ENCODE data around the gene TMED4. TPM values are rescaled to one million over a fixed set of nuclear protein-coding genes. Genes with fewer than 3 reads are reported as not detected.
"Not testable (repeated sequence)": the region's sequence is repeated elsewhere in the genome, so short reads cannot be mapped to it uniquely, and the experiment has no call there.

The TMED4 gene
- total RNA-seq, 1 donor from 2014 or later, result 72.4 TPM

DNA sequence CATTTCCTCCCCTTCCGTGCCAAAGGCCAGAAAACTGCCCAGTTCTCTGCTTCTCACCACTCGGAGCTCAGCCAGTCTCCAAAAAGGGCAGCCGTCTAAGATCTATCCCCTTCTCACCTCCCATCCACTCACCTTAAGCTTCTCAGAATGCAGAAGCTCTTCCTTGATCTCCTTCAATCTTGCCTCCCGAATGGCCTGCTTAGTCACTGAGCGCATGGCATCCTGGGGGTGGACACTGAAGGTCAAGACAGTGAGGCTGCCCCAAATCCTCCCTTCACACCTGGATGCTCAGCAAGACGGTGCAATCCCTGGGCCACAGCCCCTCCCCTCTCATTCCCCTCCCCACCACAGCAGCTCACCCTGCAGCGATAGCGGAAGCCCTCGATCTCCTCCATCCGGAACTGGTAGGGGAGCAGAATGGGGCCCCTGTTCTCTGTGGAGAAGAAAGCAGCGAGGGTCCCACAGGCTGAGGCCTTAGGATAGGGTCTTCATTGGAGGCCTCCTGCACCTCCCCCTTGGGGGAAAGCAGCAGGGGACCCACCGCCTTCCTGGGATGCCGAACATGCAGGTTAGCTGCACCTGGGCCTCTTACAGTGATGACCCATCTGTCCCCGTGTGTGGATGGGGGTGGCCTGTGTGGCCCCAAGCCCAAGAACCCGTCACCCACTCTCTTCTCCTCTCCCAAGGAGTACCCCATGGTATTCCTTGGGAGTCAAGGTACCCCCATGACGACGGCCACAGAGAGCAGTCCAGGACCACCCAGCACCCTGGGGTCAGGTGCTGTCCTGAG lies 13.1 kb downstream of the TMED4 start:
- no peak for DNase-seq (ENCODE audit: low read depth, low spot score)

DNA sequence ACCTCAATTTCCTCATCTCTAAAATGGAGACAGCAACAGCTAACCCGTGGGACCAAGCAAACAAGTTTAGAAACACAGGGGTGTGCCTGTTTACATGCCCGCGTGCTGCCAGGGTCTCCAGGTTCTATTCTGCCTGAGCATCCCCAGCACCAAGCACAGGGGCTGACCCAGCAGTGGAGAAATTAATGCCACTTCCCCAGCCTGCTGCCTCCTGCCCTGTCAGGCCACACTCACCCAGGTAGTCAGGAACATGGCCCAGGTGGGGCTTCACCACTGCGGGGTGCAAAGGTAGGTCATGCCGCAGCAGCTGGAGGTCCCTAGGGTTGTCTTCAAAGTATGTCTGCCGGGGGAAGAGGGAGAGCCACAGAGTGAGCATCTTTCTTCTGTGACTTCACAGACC lies 14.1 kb downstream of the TMED4 start:
- DNase-seq (ENCODE audit: low read depth, low spot score), result no peak

DNA sequence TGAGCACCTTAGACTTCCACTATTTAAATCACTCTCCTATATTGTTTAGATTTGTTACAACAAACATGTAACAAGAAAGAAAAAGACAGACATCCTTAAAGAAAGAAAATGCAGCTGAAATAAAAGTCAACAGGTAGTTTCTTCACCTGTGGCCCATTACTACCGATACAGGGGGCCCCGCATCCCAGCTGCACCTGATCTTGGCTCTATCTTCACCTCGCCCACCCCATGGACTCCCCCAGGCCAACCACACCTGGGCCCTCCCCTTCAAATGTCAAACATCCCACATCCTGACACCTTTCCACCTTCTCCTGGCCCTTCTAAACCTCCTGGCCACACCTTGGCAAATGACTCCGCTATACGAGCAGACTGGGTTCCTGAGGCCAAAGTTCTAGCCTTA lies 15.4 kb downstream of the TMED4 start:
- DNase-seq (ENCODE audit: low read depth, low spot score), result no peak

DNA sequence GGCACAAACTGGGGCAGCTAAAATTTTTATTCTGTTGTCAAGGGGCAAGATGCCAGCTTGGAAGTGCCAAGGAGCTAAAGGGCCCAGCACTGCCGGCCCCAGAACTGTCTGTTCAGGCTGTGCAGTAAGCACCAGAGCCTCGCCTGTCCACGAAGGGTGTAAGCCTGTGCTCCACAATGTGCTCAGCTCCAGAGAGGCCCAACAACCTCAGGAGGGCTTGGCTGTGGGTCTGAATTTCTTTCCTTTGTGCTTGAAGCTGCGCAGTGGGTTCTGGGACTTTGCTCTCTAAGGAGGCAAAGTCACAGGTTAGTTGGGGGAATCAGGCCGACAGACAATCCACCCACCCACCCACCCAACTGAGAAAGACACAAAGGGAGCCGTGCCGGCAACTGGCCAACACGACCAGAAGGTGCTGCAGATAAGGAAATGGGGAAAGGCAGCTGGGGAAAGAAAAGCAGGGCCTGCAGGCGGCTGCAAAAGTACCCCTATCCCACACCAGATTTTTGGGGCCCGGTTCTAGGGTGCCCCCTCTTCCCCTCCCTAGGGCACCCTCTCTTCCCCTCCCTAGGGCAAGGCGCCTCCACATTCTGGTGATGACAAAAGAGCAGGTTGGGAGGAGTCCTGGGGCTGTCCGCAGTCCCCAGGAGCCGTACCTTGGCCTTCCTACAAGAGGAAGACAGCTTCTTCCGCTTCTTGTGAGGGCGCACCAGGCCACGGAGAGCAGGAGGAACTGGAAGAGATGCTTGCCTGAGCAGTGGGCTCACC lies 16.1 kb downstream of the TMED4 start:
- no peak for DNase-seq (ENCODE audit: low read depth, low spot score)

DNA sequence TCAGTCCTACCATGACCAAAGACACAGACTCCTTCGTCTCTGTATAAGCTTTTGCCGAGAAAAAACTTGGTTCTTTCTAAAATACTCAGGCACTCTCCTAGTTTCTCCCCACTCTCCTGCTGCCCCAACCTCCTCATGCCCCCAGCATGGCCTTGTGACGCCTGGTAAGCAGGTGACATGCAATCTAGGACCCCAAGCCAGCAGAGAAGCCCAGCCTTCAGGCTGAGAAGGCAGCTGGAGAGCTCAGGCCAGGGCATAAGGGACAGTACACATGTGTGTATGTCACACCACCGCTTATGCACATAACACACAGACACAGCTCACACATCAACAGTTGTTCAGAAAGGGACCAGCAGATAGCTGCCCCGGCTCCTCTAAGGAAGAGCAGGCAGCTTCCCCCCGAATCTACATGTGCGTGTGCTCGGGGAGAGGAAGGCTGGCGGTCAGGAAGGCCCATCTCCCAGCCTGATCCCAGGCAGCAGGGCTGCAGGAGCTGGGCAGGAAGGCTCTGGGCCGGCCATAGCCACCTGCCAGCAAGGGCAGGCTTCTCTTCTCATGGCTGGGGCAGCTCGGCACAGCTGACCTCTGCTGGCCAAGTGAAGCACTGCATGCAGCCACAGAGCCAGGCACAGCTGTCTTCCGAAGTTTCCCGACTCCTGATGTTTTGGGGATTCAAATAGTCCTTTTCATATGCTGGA lies 16.8 kb downstream of the TMED4 start:
- DNase-seq (ENCODE audit: low read depth, low spot score), result no peak

GRCh38 chr7:44564606-44565005 lies 17.4 kb downstream of the TMED4 start:
- DNase-seq (ENCODE audit: low read depth, low spot score), result no peak

DNA sequence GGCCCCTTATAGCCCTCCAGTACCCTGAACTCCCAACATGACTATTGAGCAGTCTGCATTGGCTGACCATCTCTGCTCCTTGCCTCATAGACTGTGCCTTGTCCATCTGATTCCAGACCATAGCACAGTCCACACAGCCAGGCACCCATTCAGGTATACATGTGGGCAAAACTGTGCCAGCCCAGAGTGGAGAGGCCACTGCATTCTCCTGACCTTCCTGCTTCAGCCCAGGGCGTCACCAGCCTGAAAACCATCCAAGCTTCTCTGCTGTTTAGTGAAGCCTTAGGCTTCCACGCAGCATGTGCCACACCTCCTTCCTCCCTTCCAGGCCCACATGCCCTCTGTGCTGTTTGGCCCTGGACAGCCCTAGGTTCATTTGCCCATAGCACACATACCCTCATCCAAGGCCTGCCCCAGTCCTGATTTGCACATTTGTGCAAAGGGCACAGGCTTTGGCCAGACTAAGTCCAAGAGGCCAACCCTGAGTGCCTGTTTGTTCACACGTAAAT lies 18.8 kb downstream of the TMED4 start:
- no peak for DNase-seq (ENCODE audit: low read depth, low spot score)

DNA sequence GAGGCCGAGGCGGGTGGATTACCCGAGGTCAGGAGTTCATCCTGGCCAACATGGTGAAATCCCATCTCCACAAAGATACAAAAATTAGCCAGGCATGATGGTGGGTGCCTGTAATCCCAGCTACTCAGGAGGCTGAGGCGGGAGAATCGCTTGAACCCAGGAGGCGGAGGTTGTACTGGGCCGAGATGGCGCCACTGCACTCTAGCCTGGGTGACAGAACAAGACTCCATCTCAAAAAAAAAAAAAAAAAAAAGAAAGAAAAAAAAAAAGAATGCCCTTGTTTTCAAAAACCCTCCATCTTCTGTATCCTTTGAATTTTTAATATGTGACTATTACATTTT lies 19.4 kb downstream of the TMED4 start:
- not testable (repeated sequence) for DNase-seq (ENCODE audit: low read depth, low spot score)

DNA sequence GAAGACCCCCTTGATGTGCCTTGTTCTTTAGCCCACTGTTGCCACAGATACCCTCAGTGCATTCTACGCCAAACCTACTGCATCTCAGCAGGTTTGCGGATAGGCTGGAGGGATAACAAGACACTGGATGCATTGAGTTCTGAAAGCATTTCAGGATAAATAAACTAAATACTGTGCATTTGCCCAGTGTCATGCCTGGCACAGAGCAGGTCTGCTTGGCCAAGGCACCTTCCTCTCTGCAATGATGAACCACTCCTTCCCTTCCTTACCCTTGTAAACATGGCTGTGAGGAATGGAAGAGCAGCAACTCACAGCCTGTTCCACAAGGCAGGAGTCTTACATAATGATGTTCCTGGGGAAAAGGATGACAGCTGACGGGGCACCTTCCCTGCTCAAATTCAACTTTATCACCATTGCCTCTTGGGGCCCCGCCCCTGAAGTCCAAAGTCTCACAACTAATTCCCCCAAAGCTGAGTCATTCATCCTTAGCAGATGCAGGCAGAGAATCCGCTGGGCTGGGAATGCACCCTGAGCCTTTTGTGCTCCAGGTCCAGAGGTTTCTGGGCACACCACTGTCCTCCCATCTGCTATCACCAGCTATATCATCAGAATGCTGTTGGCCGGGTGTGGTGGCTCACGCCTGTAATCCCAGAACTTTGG lies 19.9 kb downstream of the TMED4 start:
- no peak for DNase-seq (ENCODE audit: low read depth, low spot score)

GRCh38 chr7:44561481-44561880 lies 20.6 kb downstream of the TMED4 start:
- no peak for DNase-seq (ENCODE audit: low read depth, low spot score)

DNA sequence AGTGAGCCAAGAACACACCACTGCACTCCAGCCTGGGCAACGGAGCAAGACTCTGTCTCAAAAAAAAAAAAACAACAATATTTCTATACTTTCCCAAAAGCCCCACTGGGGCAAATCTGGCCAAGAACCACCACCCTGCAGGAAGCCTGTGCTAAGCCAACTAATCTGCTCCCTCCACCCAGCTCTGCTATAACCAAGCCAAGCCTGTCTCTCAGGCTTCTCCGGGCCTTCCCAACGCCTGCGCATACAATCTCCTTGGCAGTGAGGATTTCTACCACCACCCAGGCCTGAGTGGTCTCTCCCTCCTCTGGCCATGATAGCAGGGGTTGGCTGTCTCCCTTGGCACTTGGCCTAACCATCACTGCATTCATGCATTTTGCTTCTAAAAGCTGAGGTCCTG lies 22.5 kb downstream of the TMED4 start:
- no peak for DNase-seq (ENCODE audit: low read depth, low spot score)

- DNase-seq (ENCODE audit: low read depth, low spot score), result no peak
These were observed 24.5 kb downstream of the TMED4 start for GRCh38 chr7:44557485-44557884.

DNA sequence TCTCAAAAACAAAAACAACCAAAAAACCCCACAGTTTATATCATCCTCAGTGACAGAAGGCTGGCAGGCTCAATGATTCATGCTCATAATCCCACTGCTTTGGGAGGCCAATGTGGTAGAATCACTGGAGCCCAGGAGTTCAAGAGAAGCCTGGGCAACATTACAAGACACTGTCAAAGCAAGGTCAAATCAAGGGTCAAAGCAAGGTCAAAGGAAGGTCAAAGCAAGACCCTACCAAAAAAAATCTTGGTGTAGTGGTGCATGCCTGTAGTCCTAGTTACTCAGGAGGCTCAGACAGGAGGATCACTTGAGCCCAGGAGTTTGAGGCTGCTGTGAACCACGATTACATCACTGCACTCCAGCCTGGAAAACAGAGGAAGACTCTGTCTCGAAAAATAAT lies 26.7 kb downstream of the TMED4 start:
- DNase-seq (ENCODE audit: low read depth, low spot score), result no peak

DNA sequence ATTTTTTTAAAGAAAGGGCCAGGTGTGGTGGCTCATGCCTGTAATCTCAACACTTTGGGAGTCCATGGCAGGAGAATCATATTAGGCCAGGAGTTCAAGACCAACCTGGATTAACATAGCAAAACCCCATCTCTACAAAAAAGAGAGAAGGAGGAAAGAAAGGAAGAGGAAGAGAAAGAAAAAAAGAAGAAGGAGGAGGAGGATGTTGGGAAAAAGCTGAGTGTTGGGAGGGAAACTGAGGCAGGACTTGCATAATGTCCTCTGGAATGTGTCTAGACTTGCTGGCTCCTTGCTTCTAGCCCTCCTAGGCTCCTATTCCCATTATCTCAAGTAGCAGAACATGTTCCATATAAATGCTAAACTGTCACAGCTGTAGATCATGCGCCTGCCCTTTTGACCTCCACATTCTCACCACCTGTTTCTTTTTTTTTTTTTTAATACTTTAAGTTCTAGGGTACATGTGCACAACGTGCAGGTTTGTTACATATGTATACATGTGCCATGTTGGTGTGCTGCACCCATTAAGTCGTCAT lies 29.5 kb downstream of the TMED4 start:
- DNase-seq (ENCODE audit: low read depth, low spot score), result not testable (repeated sequence)

DNA sequence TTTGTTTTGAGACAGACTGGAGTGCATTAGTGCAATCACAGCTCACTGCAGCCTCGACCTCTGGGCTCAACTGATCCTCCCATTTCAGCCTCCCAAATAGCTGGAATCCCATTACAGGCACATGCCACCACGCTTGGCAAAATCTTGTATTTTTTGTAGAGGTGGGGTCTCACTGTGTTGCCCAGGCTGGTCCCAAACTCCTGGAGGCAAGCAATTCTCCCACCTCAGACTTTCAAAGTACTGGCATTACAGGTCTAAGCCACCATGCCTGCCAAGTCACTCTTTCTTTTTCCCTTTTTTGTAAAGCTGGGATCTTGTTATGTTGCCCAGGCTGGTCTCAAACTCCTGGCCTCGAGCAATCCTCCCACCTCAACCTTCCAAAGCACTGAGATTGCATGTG lies 32.6 kb downstream of the TMED4 start:
- no peak for DNase-seq (ENCODE audit: low read depth, low spot score)

DNA sequence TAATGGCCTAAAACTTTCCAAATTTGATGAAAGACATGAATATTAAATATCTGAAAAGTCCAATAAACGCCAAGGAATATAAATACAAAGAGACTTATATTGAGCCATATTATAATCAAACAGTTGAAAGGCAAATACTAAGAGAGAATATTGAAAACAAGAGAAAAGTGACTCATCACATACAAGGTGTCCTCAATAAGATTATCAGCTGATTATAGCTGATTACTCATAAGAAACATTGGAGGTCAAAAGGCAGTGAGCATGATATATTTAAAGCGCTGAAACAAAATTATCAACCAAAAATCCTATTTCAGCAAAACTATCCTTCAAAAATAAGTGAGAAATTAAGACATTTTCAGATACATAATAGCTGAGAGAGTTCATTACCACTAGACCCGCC lies 33.1 kb downstream of the TMED4 start:
- DNase-seq (ENCODE audit: low read depth, low spot score), result no peak

DNA sequence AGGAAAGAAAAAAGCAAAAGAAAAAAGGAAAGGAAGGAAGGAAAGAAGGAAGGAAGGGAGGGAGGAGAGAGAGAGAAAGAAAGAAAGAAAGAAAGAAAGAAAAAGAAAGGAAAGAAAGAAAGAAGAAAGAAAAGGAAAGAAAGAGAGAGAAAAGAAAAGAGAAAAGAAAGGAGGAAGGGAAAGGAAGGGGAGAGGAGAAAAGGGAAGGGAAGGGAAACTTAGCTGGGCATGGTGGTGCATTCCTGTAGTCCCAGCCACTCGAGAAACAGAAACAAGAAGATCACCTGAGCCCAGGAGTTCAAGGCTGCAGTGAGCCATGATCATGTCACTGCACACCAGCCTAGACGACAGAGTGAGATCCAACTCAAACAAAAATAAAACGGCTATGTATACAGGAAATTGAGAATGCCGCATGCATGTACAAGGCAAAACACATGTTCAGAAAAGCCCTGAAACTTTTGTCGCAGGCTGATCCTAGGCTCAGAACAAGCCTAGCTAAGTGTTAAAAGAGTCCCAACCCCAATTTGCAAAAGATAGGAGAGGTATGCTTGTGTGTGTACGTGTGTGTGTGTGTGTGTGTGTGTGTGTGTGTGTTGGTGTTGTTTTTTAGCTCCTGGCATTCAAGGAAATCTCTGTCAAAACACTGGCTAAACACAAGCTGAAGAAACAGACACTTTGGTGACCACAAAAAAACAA lies 34.3 kb downstream of the TMED4 start:
- no peak for DNase-seq (ENCODE audit: low read depth, low spot score)

- no peak for DNase-seq (ENCODE audit: low read depth, low spot score)
These were observed 40.0 kb downstream of the TMED4 start for GRCh38 chr7:44541876-44542610.

DNA sequence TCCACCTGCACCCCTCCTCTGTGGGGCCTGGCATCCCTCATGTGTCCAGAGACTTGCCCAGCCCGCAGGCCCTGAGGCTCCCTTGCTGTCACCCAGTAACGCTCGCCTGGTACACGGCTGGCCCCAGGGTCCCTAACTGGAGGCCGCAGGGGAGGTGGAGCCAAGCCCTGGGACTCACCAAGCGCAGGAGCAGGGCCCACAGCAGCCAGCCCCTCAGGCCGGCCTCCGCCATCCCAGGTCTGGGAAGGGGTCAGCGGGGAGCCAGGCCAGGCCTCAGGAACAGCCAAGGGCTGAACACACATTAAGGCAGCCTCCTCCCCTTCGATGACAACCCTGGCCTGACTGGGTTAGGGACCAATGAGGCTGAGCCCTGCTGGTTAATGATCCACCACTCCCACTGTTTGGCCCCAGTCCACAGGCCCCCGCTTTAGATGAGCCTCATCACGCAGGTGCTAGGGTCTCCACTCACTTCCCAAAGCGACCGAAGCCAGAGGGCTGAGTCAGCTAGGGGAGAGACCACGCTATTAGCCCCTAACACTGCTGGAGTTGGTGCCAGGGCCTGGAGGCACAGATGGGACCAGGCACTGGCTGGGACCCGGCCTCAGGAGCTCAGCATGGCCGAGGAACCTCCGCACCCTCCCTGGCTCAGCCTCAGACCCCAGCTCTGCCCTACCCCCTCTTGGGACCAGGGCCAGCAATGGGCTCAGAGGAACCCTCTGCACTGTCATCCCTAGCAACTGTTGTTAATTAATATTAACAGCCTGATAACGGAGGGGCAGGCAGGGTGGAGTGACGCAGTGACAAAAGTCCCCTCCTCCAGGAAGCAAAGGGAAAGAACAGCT lies 40.8 kb downstream of the TMED4 start, which contains the start of gene NPC1L1:
Gene NPC1L1, minus strand, starts transcription at position 303 of the 842 bp plus-strand sequence. Its CDS starts 71 bp downstream, at position 232.
- no peak for DNase-seq (ENCODE audit: low read depth, low spot score)
